Effector memory CD4-positive, alpha-beta T cell (primary cell): ENCODE measurements around the gene PKIB.

ENCODE experiments used
- DNase-seq, 3 donors: peaks; one replicate each; pipeline ENCODE4 v3.0.0-alpha.2; 2020
- H3K27ac ChIP-seq: 2 replicates; pipeline ENCODE4 v1.7.0; 2013; ENCODE audit warnings: mild to moderate bottlenecking, low read length, moderate library complexity; ENCODE audit not compliant: insufficient read depth, poor library complexity, severe bottlenecking
- H3K27me3 ChIP-seq: replicated peaks from 2 replicates; pipeline ENCODE4 v1.7.0; 2013; ENCODE audit warnings: mild to moderate bottlenecking, low read length; ENCODE audit not compliant: insufficient read depth, control insufficient read depth, poor library complexity, severe bottlenecking
- H3K36me3 ChIP-seq: 2 replicates; pipeline ENCODE4 v1.7.0; 2013; ENCODE audit warnings: mild to moderate bottlenecking, low read length, moderate library complexity; ENCODE audit not compliant: control insufficient read depth, insufficient read depth
- H3K4me1 ChIP-seq: 2 replicates; pipeline ENCODE4 v1.7.0; 2013; ENCODE audit warnings: low read length, mild to moderate bottlenecking; ENCODE audit not compliant: control insufficient read depth, insufficient read depth, poor library complexity, severe bottlenecking
- H3K4me3 ChIP-seq: 2 replicates; pipeline ENCODE4 v1.7.0; 2013; ENCODE audit warnings: low read length, low read depth, mild to moderate bottlenecking; ENCODE audit not compliant: insufficient read depth, poor library complexity, severe bottlenecking
- H3K9me3 ChIP-seq: 2 replicates; pipeline ENCODE4 v1.7.0; 2013; ENCODE audit warnings: mild to moderate bottlenecking, low read length, moderate library complexity; ENCODE audit not compliant: control insufficient read depth

Gene PKIB

GRCh38 chr6:122619309-122619708 is 9.1 kb downstream of the PKIB start:
- no peaks in the 10 kb centered on the region for H3K27me3 ChIP-seq
- no peak for DNase-seq
- H3K4me1 ChIP-seq: no peaks in the 10 kb centered on the region
- H3K4me3 ChIP-seq: no peak overlapping the region
- no peaks in the 10 kb centered on the region for H3K9me3 ChIP-seq
- no peaks in the 10 kb centered on the region for H3K36me3 ChIP-seq
- no peak overlapping the region for H3K27ac ChIP-seq

DNA sequence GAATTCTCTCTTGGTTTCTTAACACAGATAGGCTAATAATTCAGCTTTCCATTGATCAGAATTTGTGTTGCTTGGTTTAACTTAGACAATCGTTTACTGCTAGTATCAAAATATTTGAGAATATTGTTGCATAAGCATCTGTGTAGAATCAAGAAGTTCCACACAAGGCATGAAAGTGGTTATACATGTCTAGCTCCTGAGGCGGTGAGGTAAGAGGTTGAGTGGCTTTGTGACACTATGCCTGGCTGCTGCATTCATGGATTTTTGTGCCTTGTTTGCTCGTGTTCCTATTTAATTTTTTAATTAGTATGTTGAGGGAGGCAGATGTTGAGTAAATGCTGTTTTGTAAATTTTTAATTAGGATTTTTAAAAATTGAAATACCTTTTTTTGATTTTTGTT is 10.2 kb downstream of the PKIB start:
- no peak overlapping the region for H3K27ac ChIP-seq
- DNase-seq: no peak
- H3K4me1 ChIP-seq: no peaks in the 10 kb centered on the region

GRCh38 chr6:122620902-122621301 is 10.7 kb downstream of the PKIB start:
- H3K4me3 ChIP-seq: no peak overlapping the region
- H3K36me3 ChIP-seq: no peaks in the 10 kb centered on the region
- DNase-seq: no peak
- no peak overlapping the region for H3K27ac ChIP-seq
- H3K4me1 ChIP-seq: no peaks in the 10 kb centered on the region
- H3K9me3 ChIP-seq: no peaks in the 10 kb centered on the region
- no peaks in the 10 kb centered on the region for H3K27me3 ChIP-seq

More for the DNA sequence above, 10.2 kb downstream of the PKIB start:
- no peaks in the 10 kb centered on the region for H3K27me3 ChIP-seq
- no peaks in the 10 kb centered on the region for H3K36me3 ChIP-seq
- no peak overlapping the region for H3K4me3 ChIP-seq
- no peaks in the 10 kb centered on the region for H3K9me3 ChIP-seq

DNA sequence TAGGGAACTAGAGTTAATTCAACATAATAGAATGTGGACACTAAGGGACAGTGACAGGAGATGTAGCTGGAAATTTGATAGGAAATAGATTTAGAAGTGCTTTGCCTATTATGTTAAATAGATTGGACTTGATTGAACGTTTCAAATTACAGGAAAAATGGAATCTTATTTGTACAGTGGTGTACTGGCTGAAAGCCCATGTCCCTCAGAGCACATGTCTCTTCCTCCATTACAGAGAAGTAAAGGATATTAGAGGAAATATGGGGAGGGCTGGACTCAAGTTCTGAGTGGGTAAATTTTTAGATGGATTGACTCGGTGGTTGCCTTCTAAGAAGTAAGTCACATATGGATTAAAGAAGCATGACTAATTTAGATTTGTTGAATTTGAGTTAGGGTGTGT is 11.4 kb downstream of the PKIB start:
- H3K36me3 ChIP-seq: no peaks in the 10 kb centered on the region
- no peaks in the 10 kb centered on the region for H3K4me1 ChIP-seq
- no peak overlapping the region for H3K4me3 ChIP-seq
- no peaks in the 10 kb centered on the region for H3K27me3 ChIP-seq
- no peak for DNase-seq
- no peaks in the 10 kb centered on the region for H3K9me3 ChIP-seq
- no peak overlapping the region for H3K27ac ChIP-seq

DNA sequence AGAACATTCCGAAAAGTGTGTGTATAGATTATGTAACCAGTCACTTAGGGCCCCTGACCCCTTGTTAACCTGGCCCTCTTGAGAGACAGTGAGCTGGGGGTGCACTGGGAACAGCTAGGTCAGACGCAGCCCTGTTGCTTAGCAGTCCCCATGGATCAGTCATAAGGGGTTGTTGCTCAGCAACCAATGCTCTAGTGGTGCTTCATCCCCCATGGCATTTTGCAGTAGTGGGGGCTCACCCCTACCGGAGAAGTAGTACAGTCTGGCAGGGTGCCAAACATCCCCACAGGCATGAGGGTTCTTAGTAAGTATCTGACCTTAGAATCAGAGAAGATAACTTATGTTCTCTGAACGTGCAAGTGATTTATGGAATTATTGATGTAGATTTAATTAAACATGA is 12.3 kb downstream of the PKIB start:
- H3K27ac ChIP-seq: no peak overlapping the region
- no peak overlapping the region for H3K4me3 ChIP-seq
- H3K9me3 ChIP-seq: no peaks in the 10 kb centered on the region
- DNase-seq: no peak
- no peaks in the 10 kb centered on the region for H3K36me3 ChIP-seq
- H3K27me3 ChIP-seq: no peaks in the 10 kb centered on the region
- no peaks in the 10 kb centered on the region for H3K4me1 ChIP-seq

- H3K4me1 ChIP-seq: no peaks in the 10 kb centered on the region
- H3K4me3 ChIP-seq: no peak overlapping the region
- no peaks in the 10 kb centered on the region for H3K9me3 ChIP-seq
- no peak for DNase-seq
- no peaks in the 10 kb centered on the region for H3K36me3 ChIP-seq
- no peak overlapping the region for H3K27ac ChIP-seq
- H3K27me3 ChIP-seq: no peaks in the 10 kb centered on the region
Measured at GRCh38 chr6:122623279-122623678, 13.1 kb downstream of the PKIB start.

- DNase-seq: no peak
- H3K4me1 ChIP-seq: no peaks in the 10 kb centered on the region
- no peaks in the 10 kb centered on the region for H3K36me3 ChIP-seq
- H3K9me3 ChIP-seq: no peaks in the 10 kb centered on the region
- H3K27me3 ChIP-seq: no peaks in the 10 kb centered on the region
- H3K4me3 ChIP-seq: no peak overlapping the region
- no peak overlapping the region for H3K27ac ChIP-seq
Measured at GRCh38 chr6:122624853-122625252, 14.6 kb downstream of the PKIB start.

DNA sequence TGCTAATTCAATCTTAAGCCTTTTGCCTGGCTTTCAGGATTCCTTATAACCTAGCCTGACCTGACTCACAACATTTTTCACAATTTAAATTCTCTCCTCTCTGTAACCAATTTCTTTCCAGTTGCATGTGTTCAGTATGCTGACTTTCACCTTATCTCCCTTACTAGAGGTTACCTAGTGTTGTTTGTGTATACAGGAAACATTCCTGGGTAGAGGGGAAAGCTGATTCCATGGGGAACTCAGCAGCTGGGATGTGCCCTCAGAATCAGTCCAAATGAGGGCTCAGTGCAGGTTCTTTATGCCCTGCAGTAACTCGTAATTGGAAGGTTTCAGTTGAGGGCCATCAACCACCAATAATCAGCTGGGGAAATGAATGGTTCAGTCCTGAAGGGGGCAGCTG is 18.5 kb downstream of the PKIB start:
- Histone ChIP-seq H3K27me3 (no peaks in the 10 kb centered on the region), H3K4me3 (no peak overlapping the region), H3K4me1 (no peaks in the 10 kb centered on the region), H3K36me3 (no peaks in the 10 kb centered on the region), H3K9me3 (no peaks in the 10 kb centered on the region), H3K27ac (no peak overlapping the region)
- no peak for DNase-seq

DNA sequence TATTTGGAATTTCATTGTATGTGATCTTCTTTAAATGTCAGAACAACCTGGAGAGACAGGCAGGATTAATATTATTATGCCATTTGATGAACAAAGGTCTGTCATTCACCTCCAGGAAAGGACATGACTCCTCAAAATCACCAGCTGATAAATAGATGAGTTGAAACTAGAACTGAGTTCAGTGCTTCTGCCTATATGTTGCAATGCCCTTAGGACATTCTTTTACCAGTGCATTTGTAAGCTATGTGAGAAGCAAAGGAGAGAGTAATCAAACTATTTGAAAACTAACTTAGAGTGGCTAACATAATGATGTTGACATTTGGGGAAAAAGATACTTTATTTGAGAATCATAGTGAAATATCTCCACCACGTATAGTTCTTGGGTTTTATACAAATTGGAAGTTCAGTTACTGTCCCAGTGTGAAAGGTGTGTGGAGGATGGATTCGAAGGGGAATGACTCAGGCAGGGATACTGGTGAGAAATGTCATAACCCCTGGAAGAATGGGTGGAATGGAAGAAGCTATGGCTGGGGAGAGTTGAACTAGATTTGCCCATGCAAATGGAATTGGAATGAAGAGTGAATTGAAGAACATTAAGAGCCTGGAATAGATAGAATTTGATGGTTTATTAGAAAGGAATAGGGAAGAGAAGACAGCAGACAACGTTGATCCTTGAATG is 21.5 kb downstream of the PKIB start:
- Histone ChIP-seq H3K4me3 (no peak overlapping the region), H3K9me3 (no peaks in the 10 kb centered on the region), H3K36me3 (no peaks in the 10 kb centered on the region), H3K27me3 (no peaks in the 10 kb centered on the region), H3K27ac (no peak overlapping the region), H3K4me1 (no peaks in the 10 kb centered on the region)
- DNase-seq: no peak

DNA sequence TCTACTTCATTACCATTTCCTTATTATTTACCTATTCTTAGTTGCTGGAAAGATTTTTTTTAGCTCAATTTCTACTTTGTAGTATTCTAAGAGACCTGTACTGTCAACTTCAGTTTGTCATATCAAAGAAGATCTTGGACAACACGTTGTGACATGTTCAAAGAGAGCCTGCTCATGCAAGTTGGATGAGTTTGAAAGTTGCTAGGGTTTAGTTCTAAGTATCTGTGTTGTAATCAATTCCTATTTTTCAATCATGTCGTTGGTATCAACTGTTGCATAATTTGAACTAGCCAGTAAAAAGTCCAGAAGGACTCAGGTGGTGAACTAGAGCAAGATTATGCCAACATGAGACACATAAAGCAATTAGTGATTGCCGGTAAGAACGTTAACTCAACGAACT is 30.2 kb downstream of the PKIB start:
- Histone ChIP-seq H3K4me1 (no peaks in the 10 kb centered on the region), H3K4me3 (no peak overlapping the region), H3K27ac (no peak overlapping the region), H3K9me3 (no peaks in the 10 kb centered on the region), H3K27me3 (no peaks in the 10 kb centered on the region), H3K36me3 (no peaks in the 10 kb centered on the region)
- DNase-seq: no peak
